NT2/D1 (cell line): ENCODE data around the gene CENPF.

Experiments used
- SUZ12 ChIP-seq: IDR thresholded peaks from 2 replicates; pipeline ENCODE4 v1.6.1; 2011; ENCODE audit not compliant: insufficient read length, insufficient read depth; ENCODE audit errors: extremely low read depth
- YY1 ChIP-seq: IDR thresholded peaks from 2 replicates; pipeline ENCODE4 v1.6.1; 2011; ENCODE audit not compliant: insufficient read length, insufficient read depth
- ZNF274 ChIP-seq: IDR thresholded peaks from 2 replicates; pipeline ENCODE4 v1.6.1; 2011; ENCODE audit warnings: mild to moderate bottlenecking, low read depth, low read length

DNA sequence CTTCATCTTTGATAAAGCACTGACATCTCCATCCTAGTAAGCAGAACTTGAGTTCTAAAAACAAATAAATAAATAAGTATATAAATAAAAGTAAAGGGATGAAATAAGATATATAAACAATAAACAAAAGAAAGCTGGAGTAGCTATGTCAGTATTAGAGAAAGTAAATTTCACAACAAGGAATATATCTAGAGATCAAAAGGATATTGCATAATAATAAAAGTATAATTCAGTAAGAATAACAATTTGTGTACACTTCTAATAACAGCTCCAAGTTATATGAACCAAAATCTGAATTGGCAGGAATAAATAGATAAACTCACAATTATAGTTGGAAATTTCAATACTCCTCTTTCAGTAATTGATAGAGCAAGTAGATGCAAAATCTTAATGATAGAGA lies 9.8 kb upstream of the CENPF start:
- no peak for TF ChIP-seq YY1
- TF ChIP-seq SUZ12 = no peak
- no peak for TF ChIP-seq ZNF274
